Measurements from ENCODE around the gene SLC9A1. TPM values are rescaled to one million over a fixed set of nuclear protein-coding genes. Genes with fewer than 3 reads are reported as not detected.
A peak's percentile ranks its signal among the peaks of the same experiment; 100 is the strongest.

The SLC9A1 gene
- total and polyA plus RNA-seq, 10 of the 15 experiments (the other 5 are each of a cell fraction or from before 2014, with no cell fraction given) = 0.87 to 21.4 (median 4.3) TPM

- Histone ChIP-seq H3K9me3 (replicated peaks; ENCODE audit: control insufficient read depth, insufficient read depth, low read length) (no peaks in the 10 kb centered on the region), H3K4me1 (ENCODE audit: control insufficient read depth, insufficient read depth, low read length) (peaks cover 23% of the 10 kb centered on the region), H2AFZ (ENCODE audit: control insufficient read depth, low read depth, low read length) (no peak overlapping the region), H3K27ac (ENCODE audit: control insufficient read depth, insufficient read depth) (peak overlapping the region; percentile 51; the same call in 1 of the 2 replicates), H3K4me2 (ENCODE audit: control insufficient read depth, insufficient read depth) (peak overlapping the region; percentile 94), H3K79me2 (ENCODE audit: control insufficient read depth, insufficient read depth, low read length) (peaks cover 38% of the 10 kb centered on the region), H3K27me3 (replicated peaks in 1 of 2; ENCODE audit: control insufficient read depth in 2 of 2, insufficient read depth in 2 of 2, low read length in 1 of 2) (no peaks in the 10 kb centered on the region), H3K4me3 (peak overlapping the region; percentile 82), H4K20me1 (ENCODE audit: control insufficient read depth, insufficient read depth) (no peaks in the 10 kb centered on the region; the same call in 1 of the 2 replicates), H3K36me3 (ENCODE audit: control insufficient read depth in 2 of 2, insufficient read depth in 2 of 2, low read length in 1 of 2) (no peaks in the 10 kb centered on the region), H3K9ac (ENCODE audit: control insufficient read depth, insufficient read depth, low read length) (peak overlapping the region; percentile 80)
- FAIRE-seq (no peak), DNase-seq (ENCODE audit: low read depth, low spot score) (no peak), ATAC-seq (no peak)
- CTCF ChIA-PET = interaction anchor here (0.6 to 5.6 kb wide), 10 partner anchors 10 to 626 kb away, joined by 3 to 40 read pairs (median 6); no protein-coding TSS in a partner anchor
- WGBS (ENCODE audit: insufficient coverage, insufficient replicate concordance, low lambda C conversion rate, missing lambda C conversion rate) = 97% methylated on average over 21 of the region's 21 CpGs
- RAD21 ChIA-PET (ENCODE audit: unreplicated experiment) = interaction anchor here (1.1 to 4.0 kb wide), 6 partner anchors 9 to 108 kb away, joined by 5 to 35 read pairs (median 8); no protein-coding TSS in a partner anchor
- intact Hi-C loops (cut with micrococcal nuclease; ENCODE audit: unreplicated experiment) (loop anchor here (2.0 to 10.0 kb wide), 3 partner anchors 19 to 1299 kb away; partner anchors contain the start of gene AUNIP), in situ Hi-C loops (cut with MboI) (no loop called here)
- TF ChIP-seq CREM (IDR thresholded peaks at IDR 0.05; ENCODE audit: low read depth) = no peak
- TF ChIP-seq MLLT1 (IDR thresholded peaks at IDR 0.05) = peak; percentile 94
- SMC1A ChIA-PET (ENCODE audit: uncharacterized antibody, unreplicated experiment) = interaction anchor here (1.1 to 4.7 kb wide), 4 partner anchors 11 to 54 kb away, joined by 3 to 30 read pairs (median 4); no protein-coding TSS in a partner anchor
- TSS peak; percentile 51 for BruUV-seq (replicated peaks)
- POLR2A ChIA-PET = interaction anchor here (0.6 to 6.1 kb wide), 10 partner anchors 10 to 318 kb away, joined by 3 to 48 read pairs (median 3); no protein-coding TSS in a partner anchor
Observed at GRCh38 chr1:27153927-27154358, 982 bp downstream of the SLC9A1 start.

- ChIA-PET POLR2A (interaction anchor here (0.6 to 6.1 kb wide), 5 partner anchors 11 to 319 kb away, joined by 3 to 48 read pairs (median 7); no protein-coding TSS in a partner anchor), SMC1A (ENCODE audit: uncharacterized antibody, unreplicated experiment) (interaction anchor here (1.6 to 4.7 kb wide), 3 partner anchors 11 to 52 kb away, joined by 3 to 30 read pairs (median 7); no protein-coding TSS in a partner anchor), RAD21 (ENCODE audit: unreplicated experiment) (interaction anchor here (1.5 to 4.0 kb wide), 3 partner anchors 8 to 18 kb away, joined by 4 to 35 read pairs (median 6); no protein-coding TSS in a partner anchor), CTCF (interaction anchor here (1.5 to 5.6 kb wide), 7 partner anchors 13 to 109 kb away, joined by 4 to 40 read pairs (median 7); no protein-coding TSS in a partner anchor)
- 38% methylated on average over 4 of the region's 4 CpGs for WGBS (ENCODE audit: insufficient coverage, insufficient replicate concordance, low lambda C conversion rate, missing lambda C conversion rate)
- in situ Hi-C loops (cut with MboI) (no loop called here), intact Hi-C loops (cut with micrococcal nuclease; ENCODE audit: unreplicated experiment) (loop anchor here (5.0 to 10.0 kb wide), 2 partner anchors 41 to 1299 kb away; partner anchors contain the start of gene AUNIP)
- Histone ChIP-seq H2AFZ (ENCODE audit: control insufficient read depth, low read depth, low read length) (no peak overlapping the region), H4K20me1 (ENCODE audit: control insufficient read depth, insufficient read depth) (no peaks in the 10 kb centered on the region; the same call in 1 of the 2 replicates), H3K27me3 (replicated peaks in 1 of 2; ENCODE audit: control insufficient read depth in 2 of 2, insufficient read depth in 2 of 2, low read length in 1 of 2) (no peaks in the 10 kb centered on the region), H3K4me2 (ENCODE audit: control insufficient read depth, insufficient read depth) (peak overlapping the region; percentile 94), H3K27ac (ENCODE audit: control insufficient read depth, insufficient read depth) (no peak overlapping the region), H3K9me3 (replicated peaks; ENCODE audit: control insufficient read depth, insufficient read depth, low read length) (no peaks in the 10 kb centered on the region), H3K36me3 (ENCODE audit: control insufficient read depth in 2 of 2, insufficient read depth in 2 of 2, low read length in 1 of 2) (no peaks in the 10 kb centered on the region), H3K4me3 (peak overlapping the region; percentile 82), H3K9ac (ENCODE audit: control insufficient read depth, insufficient read depth, low read length) (peak overlapping the region; percentile 32), H3K4me1 (ENCODE audit: control insufficient read depth, insufficient read depth, low read length) (peaks cover 25% of the 10 kb centered on the region), H3K79me2 (ENCODE audit: control insufficient read depth, insufficient read depth, low read length) (peaks cover 40% of the 10 kb centered on the region)
- DNase-seq (ENCODE audit: low read depth, low spot score) (no peak), ATAC-seq (peak; percentile 10), FAIRE-seq (no peak)
- no TSS peak for BruUV-seq (replicated peaks)
- no peak for TF ChIP-seq ATF7 (IDR thresholded peaks at IDR 0.05; ENCODE audit: low read depth)
Observed at GRCh38 chr1:27153549-27153886, 1.4 kb downstream of the SLC9A1 start.

All from GM12878 (cell line).